ENCODE results near the gene TRAF2. TPM values are rescaled to one million over a fixed set of nuclear protein-coding genes. Genes with fewer than 3 reads are reported as not detected.

TRAF2 gene
- total RNA-seq, 4 donors from 2014 or later, result 8.6 to 16.1 (median 10.5) TPM

- Histone ChIP-seq H3K27me3 (peaks cover 40% of the 10 kb centered on the region), H3K4me1 (peaks cover 68% of the 10 kb centered on the region), H3K27ac (peak overlapping the region; percentile 85), H3K4me3 (peak overlapping the region; percentile 72), H3K9me3 (no peaks in the 10 kb centered on the region), H3K36me3 (peaks cover 5% of the 10 kb centered on the region)
- 0% methylated on average over 1 of the region's 48 CpGs for WGBS
- TF ChIP-seq CTCF (IDR thresholded peaks at IDR 0.05) (no peak), EP300 (IDR thresholded peaks at IDR 0.05) (no peak), POLR2AphosphoS5 (IDR thresholded peaks at IDR 0.05) (peak in 1 of 3 donors; percentile 42)
- peak; percentile 95 for DNase-seq (ENCODE audit: low spot score in 2 of 2)
Measured at GRCh38 chr9:136847826-136848392, 38.4 kb upstream of the TRAF2 start.

GRCh38 chr9:136848393-136849037 lies 37.8 kb upstream of the TRAF2 start:
- 1% methylated on average over 33 of the region's 53 CpGs for WGBS
- Histone ChIP-seq H3K27ac (peak overlapping the region; percentile 85), H3K36me3 (peaks cover 5% of the 10 kb centered on the region), H3K4me1 (peaks cover 62% of the 10 kb centered on the region), H3K27me3 (peaks cover 37% of the 10 kb centered on the region), H3K4me3 (peak overlapping the region; percentile 72), H3K9me3 (no peaks in the 10 kb centered on the region)
- TF ChIP-seq CTCF (IDR thresholded peaks at IDR 0.05) (no peak), POLR2A (IDR thresholded peaks at IDR 0.05) (no peak), POLR2AphosphoS5 (IDR thresholded peaks at IDR 0.05) (no peak), EP300 (IDR thresholded peaks at IDR 0.05) (no peak)
- DNase-seq (ENCODE audit: low spot score in 2 of 2), result peak in 1 of 2 donors; percentile 78

GRCh38 chr9:136849038-136849959 lies 37.0 kb upstream of the TRAF2 start, which contains the start of gene PHPT1:
Gene PHPT1, plus strand, starts transcription at chr9:136849409. Its CDS starts 22 bp downstream, at chr9:136849431.
- H3K4me3 ChIP-seq, result peak within 1 kb of the TSS; percentile 72
- no peaks in the 10 kb centered on the region for H3K9me3 ChIP-seq
- peaks cover 54% of the 10 kb centered on the region for H3K4me1 ChIP-seq
- TF ChIP-seq POLR2A (IDR thresholded peaks at IDR 0.05), result peak; percentile 13 to 37
- TF ChIP-seq EP300 (IDR thresholded peaks at IDR 0.05), result no peak
- peak in 2 of 3 donors; percentile 10 to 94 for TF ChIP-seq POLR2AphosphoS5 (IDR thresholded peaks at IDR 0.05)
- TF ChIP-seq CTCF (IDR thresholded peaks at IDR 0.05), result no peak
- H3K27me3 ChIP-seq, result peaks cover 29% of the 10 kb centered on the region
- 0% methylated on average over 45 of the region's 77 CpGs for WGBS
- H3K36me3 ChIP-seq, result peaks cover 5% of the 10 kb centered on the region
- peak; percentile 99 to 100 for DNase-seq (ENCODE audit: low spot score in 2 of 2)
- H3K27ac ChIP-seq, result peak within 1 kb of the TSS; percentile 85

GRCh38 chr9:136849960-136850865 lies 36.1 kb upstream of the TRAF2 start:
- Histone ChIP-seq H3K27me3 (peaks cover 22% of the 10 kb centered on the region), H3K27ac (no peak overlapping the region), H3K4me1 (peaks cover 53% of the 10 kb centered on the region), H3K36me3 (peaks cover 5% of the 10 kb centered on the region), H3K9me3 (no peaks in the 10 kb centered on the region), H3K4me3 (peak overlapping the region; percentile 72)
- DNase-seq (ENCODE audit: low spot score in 2 of 2), result peak in 1 of 2 donors; percentile 80
- TF ChIP-seq POLR2AphosphoS5 (IDR thresholded peaks at IDR 0.05) (no peak), CTCF (IDR thresholded peaks at IDR 0.05) (no peak), EP300 (IDR thresholded peaks at IDR 0.05) (no peak), POLR2A (IDR thresholded peaks at IDR 0.05) (no peak)
- WGBS, result 57% methylated on average over 6 of the region's 43 CpGs
